ENCODE results near the gene CYP2U1.
"Not testable (repeated sequence)": the region's sequence is repeated elsewhere in the genome, so short reads cannot be mapped to it uniquely, and the experiment has no call there.

The CYP2U1 gene

GRCh38 chr4:107897823-107898222 lies 33.5 kb upstream of the CYP2U1 start:
- H3K9me3 ChIP-seq (ENCODE audit: control insufficient read depth in 1 of 2, low read length in 2 of 2): no peaks in the 10 kb centered on the region
- H3K4me1 ChIP-seq (ENCODE audit: control insufficient read depth in 1 of 2, insufficient read depth in 2 of 2, low read length in 2 of 2): no peaks in the 10 kb centered on the region
- no peak overlapping the region for H3K4me3 ChIP-seq (ENCODE audit: low read depth in 1 of 2, low read length in 2 of 2)
- H3K36me3 ChIP-seq (ENCODE audit: control insufficient read depth in 1 of 2, insufficient read depth in 2 of 2, low read length in 2 of 2): peaks cover 0 to 1% of the 10 kb centered on the region in 2 donors
- no peaks in the 10 kb centered on the region for H3K27me3 ChIP-seq (ENCODE audit: control insufficient read depth in 1 of 2, insufficient read depth in 2 of 2, low read length in 2 of 2)
- H3K27ac ChIP-seq (ENCODE audit: low read depth, low read length): no peak overlapping the region
- H3K9ac ChIP-seq (ENCODE audit: low read depth in 1 of 2, low read length in 2 of 2): no peak overlapping the region

DNA sequence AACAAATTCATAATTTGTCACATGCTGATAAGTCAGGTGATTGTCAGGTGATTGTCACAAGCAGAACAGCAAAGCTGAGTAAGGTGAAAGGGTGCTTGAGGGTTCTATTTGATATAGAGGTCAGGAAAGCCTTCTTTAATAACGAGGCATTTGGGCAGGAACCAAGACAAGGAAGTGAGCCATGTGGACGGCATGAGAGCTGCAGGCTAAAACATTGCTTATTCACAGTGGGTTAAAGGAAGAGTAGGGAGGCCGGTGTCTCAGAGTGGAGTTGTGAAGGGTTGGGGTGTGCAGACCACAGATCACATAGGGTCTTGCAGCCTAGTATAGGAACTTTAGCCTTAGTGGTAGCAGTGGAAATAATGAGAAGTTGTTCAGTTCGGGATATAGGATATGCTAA lies 31.3 kb upstream of the CYP2U1 start:
- peaks cover 3 to 6% of the 10 kb centered on the region in 2 donors for H3K36me3 ChIP-seq (ENCODE audit: control insufficient read depth in 1 of 2, insufficient read depth in 2 of 2, low read length in 2 of 2)
- H3K27ac ChIP-seq (ENCODE audit: low read depth, low read length): no peak overlapping the region
- H3K9me3 ChIP-seq (ENCODE audit: control insufficient read depth in 1 of 2, low read length in 2 of 2): no peaks in the 10 kb centered on the region
- H3K4me1 ChIP-seq (ENCODE audit: control insufficient read depth in 1 of 2, insufficient read depth in 2 of 2, low read length in 2 of 2): no peaks in the 10 kb centered on the region
- H3K4me3 ChIP-seq (ENCODE audit: low read depth in 1 of 2, low read length in 2 of 2): no peak overlapping the region
- H3K9ac ChIP-seq (ENCODE audit: low read depth in 1 of 2, low read length in 2 of 2): no peak overlapping the region
- no peaks in the 10 kb centered on the region for H3K27me3 ChIP-seq (ENCODE audit: control insufficient read depth in 1 of 2, insufficient read depth in 2 of 2, low read length in 2 of 2)

DNA sequence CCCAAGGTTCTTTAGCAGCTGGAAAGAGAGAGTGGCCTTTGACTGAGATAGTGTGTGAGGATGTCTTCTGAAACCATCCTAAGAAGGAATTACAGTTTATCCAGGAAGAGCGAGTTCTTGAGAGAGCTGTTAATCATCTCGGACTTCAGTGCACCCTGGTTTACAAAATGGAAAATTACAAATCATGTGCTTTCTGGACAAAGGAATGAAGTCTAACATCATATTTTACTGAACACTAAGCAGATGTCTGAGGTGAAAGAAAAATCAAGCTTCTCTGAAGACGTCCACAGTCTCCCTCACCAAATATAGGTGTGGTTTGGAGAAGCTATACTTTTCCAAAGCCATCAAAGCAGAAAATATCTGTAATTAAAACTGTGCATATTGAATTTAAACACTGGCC lies 30.8 kb upstream of the CYP2U1 start:
- no peak overlapping the region for H3K4me3 ChIP-seq (ENCODE audit: low read depth in 1 of 2, low read length in 2 of 2)
- no peak overlapping the region for H3K9ac ChIP-seq (ENCODE audit: low read depth in 1 of 2, low read length in 2 of 2)
- peaks cover 3 to 6% of the 10 kb centered on the region in 2 donors for H3K36me3 ChIP-seq (ENCODE audit: control insufficient read depth in 1 of 2, insufficient read depth in 2 of 2, low read length in 2 of 2)
- H3K9me3 ChIP-seq (ENCODE audit: control insufficient read depth in 1 of 2, low read length in 2 of 2): no peaks in the 10 kb centered on the region
- H3K4me1 ChIP-seq (ENCODE audit: control insufficient read depth in 1 of 2, insufficient read depth in 2 of 2, low read length in 2 of 2): no peaks in the 10 kb centered on the region
- no peaks in the 10 kb centered on the region for H3K27me3 ChIP-seq (ENCODE audit: control insufficient read depth in 1 of 2, insufficient read depth in 2 of 2, low read length in 2 of 2)
- no peak overlapping the region for H3K27ac ChIP-seq (ENCODE audit: low read depth, low read length)

DNA sequence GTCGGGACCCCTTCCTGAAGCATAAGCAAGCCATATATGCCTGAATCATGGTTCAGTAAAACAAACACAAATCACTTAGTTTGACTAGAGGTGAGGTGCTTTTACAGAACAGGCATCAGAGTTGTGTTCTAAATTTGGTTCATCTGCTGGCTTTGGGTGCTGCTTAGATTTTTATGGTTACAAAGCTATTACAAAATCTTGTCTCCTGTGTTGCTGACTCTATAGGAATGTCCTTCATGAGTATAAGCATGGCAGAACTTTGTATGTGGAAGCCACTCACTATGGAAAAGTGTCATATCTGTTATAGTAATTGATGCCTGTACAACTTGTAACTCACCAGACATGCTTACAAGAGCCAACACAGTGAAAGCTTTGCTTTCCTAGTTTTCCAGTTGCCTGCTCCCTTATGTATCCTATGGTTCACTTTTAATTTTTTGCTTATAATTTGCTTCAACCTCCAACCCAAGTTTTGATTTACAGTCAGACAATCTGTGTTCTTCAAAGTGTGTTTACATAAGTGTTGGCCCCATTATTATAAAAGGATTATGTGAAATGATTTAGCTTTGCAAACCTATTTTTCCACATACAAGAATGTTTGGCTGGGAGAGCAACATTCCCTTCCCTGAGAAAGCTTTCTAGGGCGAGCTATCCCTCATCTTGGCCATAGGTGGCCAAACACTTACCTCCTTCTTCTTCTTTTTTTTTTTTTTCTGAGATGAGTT lies 30.0 kb upstream of the CYP2U1 start:
- no peak overlapping the region for H3K9ac ChIP-seq (ENCODE audit: low read depth in 1 of 2, low read length in 2 of 2)
- peaks cover 3 to 6% of the 10 kb centered on the region in 2 donors for H3K36me3 ChIP-seq (ENCODE audit: control insufficient read depth in 1 of 2, insufficient read depth in 2 of 2, low read length in 2 of 2)
- H3K4me1 ChIP-seq (ENCODE audit: control insufficient read depth in 1 of 2, insufficient read depth in 2 of 2, low read length in 2 of 2): no peaks in the 10 kb centered on the region
- no peaks in the 10 kb centered on the region for H3K9me3 ChIP-seq (ENCODE audit: control insufficient read depth in 1 of 2, low read length in 2 of 2)
- H3K4me3 ChIP-seq (ENCODE audit: low read depth in 1 of 2, low read length in 2 of 2): no peak overlapping the region
- H3K27ac ChIP-seq (ENCODE audit: low read depth, low read length): no peak overlapping the region
- no peaks in the 10 kb centered on the region for H3K27me3 ChIP-seq (ENCODE audit: control insufficient read depth in 1 of 2, insufficient read depth in 2 of 2, low read length in 2 of 2)

- Histone ChIP-seq H3K9me3 (ENCODE audit: control insufficient read depth in 1 of 2, low read length in 2 of 2) (no peaks in the 10 kb centered on the region), H3K36me3 (ENCODE audit: control insufficient read depth in 1 of 2, insufficient read depth in 2 of 2, low read length in 2 of 2) (peaks cover 3 to 6% of the 10 kb centered on the region in 2 donors), H3K9ac (ENCODE audit: low read depth in 1 of 2, low read length in 2 of 2) (no peak overlapping the region), H3K4me3 (ENCODE audit: low read depth in 1 of 2, low read length in 2 of 2) (no peak overlapping the region), H3K27me3 (ENCODE audit: control insufficient read depth in 1 of 2, insufficient read depth in 2 of 2, low read length in 2 of 2) (no peaks in the 10 kb centered on the region), H3K4me1 (ENCODE audit: control insufficient read depth in 1 of 2, insufficient read depth in 2 of 2, low read length in 2 of 2) (no peaks in the 10 kb centered on the region), H3K27ac (ENCODE audit: low read depth, low read length) (no peak overlapping the region)
Observed at GRCh38 chr4:107902715-107903114, 28.6 kb upstream of the CYP2U1 start.

DNA sequence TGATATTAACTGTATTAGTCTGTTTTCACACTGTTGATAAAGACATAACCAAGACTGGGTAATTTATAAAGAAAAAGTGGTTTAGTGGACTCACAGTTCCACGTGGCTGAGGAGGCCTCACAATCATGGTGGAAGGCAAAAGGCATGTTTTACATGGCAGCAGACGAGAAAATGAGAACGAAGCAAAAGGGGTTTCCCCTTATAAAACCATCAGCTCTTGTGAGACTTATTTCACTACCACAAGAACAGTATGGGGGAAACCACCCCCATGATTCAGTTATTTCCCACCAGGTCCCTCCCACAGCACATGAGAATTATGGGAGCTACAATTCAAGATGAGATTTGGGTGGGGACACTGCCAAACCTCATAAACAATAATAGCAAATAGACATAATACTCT lies 26.3 kb upstream of the CYP2U1 start:
- H3K4me1 ChIP-seq (ENCODE audit: control insufficient read depth in 1 of 2, insufficient read depth in 2 of 2, low read length in 2 of 2); H3K9ac ChIP-seq (ENCODE audit: low read depth in 1 of 2, low read length in 2 of 2); H3K9me3 ChIP-seq (ENCODE audit: control insufficient read depth in 1 of 2, low read length in 2 of 2); H3K4me3 ChIP-seq (ENCODE audit: low read depth in 1 of 2, low read length in 2 of 2); H3K27me3 ChIP-seq (ENCODE audit: control insufficient read depth in 1 of 2, insufficient read depth in 2 of 2, low read length in 2 of 2); H3K36me3 ChIP-seq (ENCODE audit: control insufficient read depth in 1 of 2, insufficient read depth in 2 of 2, low read length in 2 of 2); H3K27ac ChIP-seq (ENCODE audit: low read depth, low read length): not testable (repeated sequence)

GRCh38 chr4:107906458-107907100 lies 24.8 kb upstream of the CYP2U1 start:
- Histone ChIP-seq H3K9ac (ENCODE audit: low read depth in 1 of 2, low read length in 2 of 2) (no peak overlapping the region), H3K27me3 (ENCODE audit: control insufficient read depth in 1 of 2, insufficient read depth in 2 of 2, low read length in 2 of 2) (no peaks in the 10 kb centered on the region), H3K36me3 (ENCODE audit: control insufficient read depth in 1 of 2, insufficient read depth in 2 of 2, low read length in 2 of 2) (peaks cover 3 to 6% of the 10 kb centered on the region in 2 donors), H3K4me3 (ENCODE audit: low read depth in 1 of 2, low read length in 2 of 2) (no peak overlapping the region), H3K27ac (ENCODE audit: low read depth, low read length) (no peak overlapping the region), H3K9me3 (ENCODE audit: control insufficient read depth in 1 of 2, low read length in 2 of 2) (no peaks in the 10 kb centered on the region), H3K4me1 (ENCODE audit: control insufficient read depth in 1 of 2, insufficient read depth in 2 of 2, low read length in 2 of 2) (no peaks in the 10 kb centered on the region)

DNA sequence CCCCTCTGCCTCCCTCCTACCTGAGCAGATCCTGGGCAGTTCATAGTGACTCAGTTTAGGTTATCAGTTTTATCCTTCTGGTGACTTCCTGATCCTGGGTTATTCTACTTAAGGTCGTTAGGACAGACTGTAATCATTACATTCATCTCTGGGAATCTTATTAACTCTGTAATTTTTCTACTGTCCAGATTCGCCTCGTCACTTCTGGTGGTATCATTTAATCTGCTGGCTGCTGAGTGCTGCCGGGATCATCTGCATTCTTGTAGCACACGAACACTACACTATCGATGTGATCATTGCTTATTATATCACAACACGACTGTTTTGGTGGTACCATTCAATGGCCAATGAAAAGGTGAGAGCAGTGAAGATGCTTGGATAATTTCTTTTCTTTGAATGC lies 23.0 kb upstream of the CYP2U1 start:
- no peak overlapping the region for H3K4me3 ChIP-seq (ENCODE audit: low read depth in 1 of 2, low read length in 2 of 2)
- no peaks in the 10 kb centered on the region for H3K4me1 ChIP-seq (ENCODE audit: control insufficient read depth in 1 of 2, insufficient read depth in 2 of 2, low read length in 2 of 2)
- H3K27me3 ChIP-seq (ENCODE audit: control insufficient read depth in 1 of 2, insufficient read depth in 2 of 2, low read length in 2 of 2): no peaks in the 10 kb centered on the region
- no peak overlapping the region for H3K9ac ChIP-seq (ENCODE audit: low read depth in 1 of 2, low read length in 2 of 2)
- H3K9me3 ChIP-seq (ENCODE audit: control insufficient read depth in 1 of 2, low read length in 2 of 2): no peaks in the 10 kb centered on the region
- H3K27ac ChIP-seq (ENCODE audit: low read depth, low read length): no peak overlapping the region
- H3K36me3 ChIP-seq (ENCODE audit: control insufficient read depth in 1 of 2, insufficient read depth in 2 of 2, low read length in 2 of 2): no peaks in the 10 kb centered on the region

- Histone ChIP-seq H3K27ac (ENCODE audit: low read depth, low read length) (no peak overlapping the region), H3K9me3 (ENCODE audit: control insufficient read depth in 1 of 2, low read length in 2 of 2) (no peaks in the 10 kb centered on the region), H3K36me3 (ENCODE audit: control insufficient read depth in 1 of 2, insufficient read depth in 2 of 2, low read length in 2 of 2) (peaks cover 0 to 3% of the 10 kb centered on the region in 2 donors), H3K9ac (ENCODE audit: low read depth in 1 of 2, low read length in 2 of 2) (no peak overlapping the region), H3K27me3 (ENCODE audit: control insufficient read depth in 1 of 2, insufficient read depth in 2 of 2, low read length in 2 of 2) (no peaks in the 10 kb centered on the region), H3K4me3 (ENCODE audit: low read depth in 1 of 2, low read length in 2 of 2) (no peak overlapping the region), H3K4me1 (ENCODE audit: control insufficient read depth in 1 of 2, insufficient read depth in 2 of 2, low read length in 2 of 2) (peaks cover 0 to 3% of the 10 kb centered on the region in 2 donors)
Observed at GRCh38 chr4:107913283-107913899, 18.0 kb upstream of the CYP2U1 start.

DNA sequence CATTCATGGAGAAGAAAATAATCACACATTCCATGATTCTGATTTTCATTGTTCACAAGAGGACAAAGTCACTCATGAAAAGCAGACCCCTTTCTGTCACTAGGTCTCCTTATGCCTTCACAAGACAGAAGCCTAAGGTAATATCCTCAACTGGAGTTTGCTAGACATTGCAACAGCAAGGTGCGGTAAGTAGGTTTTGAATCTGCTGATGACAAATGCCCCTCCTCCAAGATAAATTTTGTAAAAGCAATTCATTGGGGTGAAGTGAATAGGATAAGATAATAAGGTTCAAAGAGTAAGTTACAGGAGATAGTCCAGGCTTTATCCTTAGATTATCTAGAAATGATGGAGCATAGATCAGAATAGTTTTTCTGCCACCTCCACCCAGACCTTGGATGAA lies 16.1 kb upstream of the CYP2U1 start:
- Histone ChIP-seq H3K4me3 (ENCODE audit: low read depth in 1 of 2, low read length in 2 of 2) (no peak overlapping the region), H3K27me3 (ENCODE audit: control insufficient read depth in 1 of 2, insufficient read depth in 2 of 2, low read length in 2 of 2) (no peaks in the 10 kb centered on the region), H3K9me3 (ENCODE audit: control insufficient read depth in 1 of 2, low read length in 2 of 2) (peaks cover 4 to 10% of the 10 kb centered on the region in 2 donors), H3K9ac (ENCODE audit: low read depth in 1 of 2, low read length in 2 of 2) (no peak overlapping the region), H3K27ac (ENCODE audit: low read depth, low read length) (no peak overlapping the region), H3K36me3 (ENCODE audit: control insufficient read depth in 1 of 2, insufficient read depth in 2 of 2, low read length in 2 of 2) (peaks cover 0 to 3% of the 10 kb centered on the region in 2 donors), H3K4me1 (ENCODE audit: control insufficient read depth in 1 of 2, insufficient read depth in 2 of 2, low read length in 2 of 2) (peaks cover 0 to 3% of the 10 kb centered on the region in 2 donors)
